Measurements from ENCODE around the gene CPSF4L.

DNA sequence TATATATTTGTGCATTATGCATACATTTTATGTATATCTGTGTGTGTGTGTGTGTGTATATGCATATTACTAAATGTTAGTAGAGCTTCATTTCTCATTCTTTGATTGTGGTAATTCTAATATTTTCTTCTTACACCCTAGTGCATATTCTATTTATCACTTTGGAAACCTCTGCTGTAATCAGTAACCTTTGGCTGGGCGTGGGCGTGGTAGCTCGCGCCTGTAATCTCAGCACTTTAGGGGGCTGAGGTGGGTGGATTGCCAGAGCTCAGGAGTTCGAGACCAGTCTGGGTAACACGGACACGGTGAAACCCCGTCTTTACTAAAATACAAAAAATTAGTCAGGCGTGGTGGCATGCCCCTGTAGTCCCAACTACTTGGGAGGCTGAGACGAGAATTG lies 26.9 kb downstream of the CPSF4L start:
- TF ChIP-seq, protein P1, sequence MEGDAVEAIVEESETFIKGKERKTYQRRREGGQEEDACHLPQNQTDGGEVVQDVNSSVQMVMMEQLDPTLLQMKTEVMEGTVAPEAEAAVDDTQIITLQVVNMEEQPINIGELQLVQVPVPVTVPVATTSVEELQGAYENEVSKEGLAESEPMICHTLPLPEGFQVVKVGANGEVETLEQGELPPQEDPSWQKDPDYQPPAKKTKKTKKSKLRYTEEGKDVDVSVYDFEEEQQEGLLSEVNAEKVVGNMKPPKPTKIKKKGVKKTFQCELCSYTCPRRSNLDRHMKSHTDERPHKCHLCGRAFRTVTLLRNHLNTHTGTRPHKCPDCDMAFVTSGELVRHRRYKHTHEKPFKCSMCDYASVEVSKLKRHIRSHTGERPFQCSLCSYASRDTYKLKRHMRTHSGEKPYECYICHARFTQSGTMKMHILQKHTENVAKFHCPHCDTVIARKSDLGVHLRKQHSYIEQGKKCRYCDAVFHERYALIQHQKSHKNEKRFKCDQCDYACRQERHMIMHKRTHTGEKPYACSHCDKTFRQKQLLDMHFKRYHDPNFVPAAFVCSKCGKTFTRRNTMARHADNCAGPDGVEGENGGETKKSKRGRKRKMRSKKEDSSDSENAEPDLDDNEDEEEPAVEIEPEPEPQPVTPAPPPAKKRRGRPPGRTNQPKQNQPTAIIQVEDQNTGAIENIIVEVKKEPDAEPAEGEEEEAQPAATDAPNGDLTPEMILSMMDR (optimal IDR thresholded peaks at IDR 0.05 in 1 of 3, IDR thresholded peaks at IDR 0.05 in 1 of 3, conservative IDR thresholded peaks at IDR 0.05 in 1 of 3; ENCODE audit: extremely low read depth in 1 of 3, insufficient read depth in 2 of 3, low read length in 3 of 3) = no peak
- TF ChIP-seq EZH2 (IDR thresholded peaks at IDR 0.05; ENCODE audit: low read length) = no peak
